HG03460 (cell line): ENCODE measurements around the gene ATG101.
A peak's percentile ranks its signal among the peaks of the same experiment; 100 is the strongest.
"Not testable (repeated sequence)": the region's sequence is repeated elsewhere in the genome, so short reads cannot be mapped to it uniquely, and the experiment has no call there.

ENCODE experiments used
- ATAC-seq: cut with Tn5 transposase; IDR thresholded peaks from one replicate; pipeline ENCODE4 v1.9.1; 2021; ENCODE audit not compliant: unreplicated experiment

The ATG101 gene

GRCh38 chr12:52097045-52097666 lies 27.4 kb downstream of the ATG101 start:
- ATAC-seq: no peak

GRCh38 chr12:52104431-52105089 lies 34.8 kb downstream of the ATG101 start:
- ATAC-seq: not testable (repeated sequence)

GRCh38 chr12:52116222-52117125 lies 46.7 kb downstream of the ATG101 start:
- ATAC-seq: not testable (repeated sequence)

GRCh38 chr12:52117806-52118475 lies 48.2 kb downstream of the ATG101 start:
- peak; percentile 20 for ATAC-seq

GRCh38 chr12:52119398-52120254 lies 49.8 kb downstream of the ATG101 start:
- ATAC-seq: no peak

- ATAC-seq: no peak
These were observed 51.4 kb downstream of the ATG101 start for GRCh38 chr12:52120951-52121823.

GRCh38 chr12:52121824-52122539 lies 52.2 kb downstream of the ATG101 start:
- ATAC-seq: no peak

GRCh38 chr12:52122540-52122871 lies 52.7 kb downstream of the ATG101 start:
- ATAC-seq: no peak

GRCh38 chr12:52122904-52123303 lies 53.1 kb downstream of the ATG101 start:
- ATAC-seq: no peak

- ATAC-seq: no peak
These were observed 53.9 kb downstream of the ATG101 start for GRCh38 chr12:52123487-52124186.

GRCh38 chr12:52125476-52125900 lies 55.7 kb downstream of the ATG101 start:
- no peak for ATAC-seq

- ATAC-seq: no peak
These were observed 56.3 kb downstream of the ATG101 start for GRCh38 chr12:52126050-52126604.
